ENCODE results near the gene CYP4F22.
"Not testable (repeated sequence)": the region's sequence is repeated elsewhere in the genome, so short reads cannot be mapped to it uniquely, and the experiment has no call there.

The CYP4F22 gene

DNA sequence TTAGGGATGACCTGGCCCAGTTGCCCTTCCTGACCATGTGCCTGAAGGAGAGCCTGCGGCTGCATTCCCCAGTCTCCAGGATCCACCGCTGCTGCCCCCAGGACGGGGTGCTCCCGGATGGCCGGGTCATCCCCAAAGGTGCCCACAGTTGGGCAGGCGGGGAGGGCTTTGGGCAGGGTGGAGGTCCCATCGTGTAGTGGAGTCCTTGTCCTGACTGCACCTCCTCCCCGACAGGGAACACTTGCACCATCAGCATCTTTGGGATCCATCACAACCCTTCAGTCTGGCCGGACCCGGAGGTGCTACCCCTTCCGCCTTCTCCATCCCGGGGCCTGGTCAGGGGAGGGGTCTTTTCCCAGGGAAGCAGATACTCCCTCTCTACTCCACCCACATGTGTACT lies 75.0 kb downstream of the CYP4F22 start:
- DNase-seq: no peak

DNA sequence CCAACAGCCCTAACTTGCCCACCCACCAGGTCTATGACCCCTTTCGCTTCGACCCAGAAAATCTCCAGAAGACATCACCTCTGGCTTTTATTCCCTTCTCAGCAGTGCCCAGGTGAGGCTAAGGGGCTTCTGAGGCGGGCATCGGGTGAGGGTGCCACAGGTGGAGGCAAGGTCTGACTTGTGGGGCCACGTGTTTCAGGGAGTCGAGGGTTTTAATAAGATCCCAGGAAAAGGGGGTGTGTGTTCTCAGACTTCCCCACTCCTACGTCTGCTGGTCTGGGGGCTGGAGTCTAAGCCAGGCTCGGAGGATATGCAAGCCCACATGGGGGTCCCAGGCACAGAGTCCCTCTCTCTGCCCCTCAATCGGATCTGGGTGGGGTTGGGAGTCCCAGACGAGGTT lies 75.8 kb downstream of the CYP4F22 start:
- DNase-seq: no peak

DNA sequence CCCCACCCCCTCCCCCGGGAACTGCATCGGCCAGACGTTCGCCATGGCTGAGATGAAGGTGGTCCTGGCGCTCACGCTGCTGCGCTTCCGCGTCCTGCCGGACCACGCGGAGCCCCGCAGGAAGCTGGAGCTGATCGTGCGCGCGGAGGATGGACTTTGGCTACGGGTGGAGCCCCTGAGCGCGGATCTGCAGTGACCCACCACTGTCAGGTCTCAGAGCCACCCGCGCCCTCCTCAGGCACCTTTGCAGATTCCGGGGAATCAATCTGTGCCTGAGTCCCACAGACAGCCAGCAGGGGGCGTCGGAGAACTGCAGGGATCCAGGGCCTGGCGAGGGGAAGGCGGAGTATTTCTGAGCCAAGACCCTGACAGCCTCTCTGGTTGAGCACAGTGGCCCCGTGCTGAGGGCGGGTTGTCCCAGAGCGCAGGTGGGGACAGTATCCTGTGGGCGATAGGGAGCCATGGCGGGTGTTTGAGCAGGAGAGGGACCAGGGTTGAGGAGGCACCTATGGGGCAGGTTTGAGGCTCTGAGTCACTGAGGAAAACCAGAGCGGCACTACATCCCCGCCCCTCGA lies 76.3 kb downstream of the CYP4F22 start:
- DNase-seq: peak; percentile 49

DNA sequence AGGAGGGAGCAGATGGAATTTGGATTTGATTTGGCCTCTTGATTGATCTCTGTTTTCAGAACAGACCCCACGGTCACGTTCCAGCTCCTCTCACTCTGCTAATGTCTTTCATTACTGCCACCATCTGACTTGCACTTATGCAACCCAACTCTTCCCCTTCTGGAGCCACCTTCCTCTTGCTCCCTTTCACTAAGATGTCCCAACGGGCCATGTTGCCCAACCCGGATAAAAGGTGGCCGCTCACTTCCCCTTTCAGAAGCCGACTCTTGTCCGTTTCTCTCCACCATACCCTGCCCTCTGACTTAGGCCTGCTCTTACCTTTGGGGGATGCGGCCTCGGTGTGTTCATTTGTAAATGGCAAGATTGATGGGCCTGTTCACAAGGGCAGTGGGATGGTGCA lies 79.3 kb downstream of the CYP4F22 start:
- DNase-seq: no peak

DNA sequence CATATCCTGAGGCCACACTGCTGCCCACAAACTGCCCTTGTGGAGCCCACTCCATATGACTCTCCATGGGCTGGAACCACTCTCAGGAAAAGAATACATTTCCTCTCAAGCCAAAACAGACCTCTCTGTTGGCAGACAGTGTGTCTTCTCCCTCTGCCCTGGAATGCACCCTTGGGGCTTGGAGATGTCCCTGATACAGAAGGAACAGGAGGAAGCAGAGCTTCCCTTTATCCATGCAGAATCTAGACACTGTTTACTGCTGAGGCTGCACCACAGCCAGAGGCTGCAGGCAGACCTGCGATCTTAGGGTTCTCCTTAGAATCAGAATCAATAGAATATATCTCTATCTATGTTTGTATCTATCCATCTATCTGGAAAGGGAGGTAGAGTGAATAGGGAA lies 79.9 kb downstream of the CYP4F22 start:
- DNase-seq: no peak

DNA sequence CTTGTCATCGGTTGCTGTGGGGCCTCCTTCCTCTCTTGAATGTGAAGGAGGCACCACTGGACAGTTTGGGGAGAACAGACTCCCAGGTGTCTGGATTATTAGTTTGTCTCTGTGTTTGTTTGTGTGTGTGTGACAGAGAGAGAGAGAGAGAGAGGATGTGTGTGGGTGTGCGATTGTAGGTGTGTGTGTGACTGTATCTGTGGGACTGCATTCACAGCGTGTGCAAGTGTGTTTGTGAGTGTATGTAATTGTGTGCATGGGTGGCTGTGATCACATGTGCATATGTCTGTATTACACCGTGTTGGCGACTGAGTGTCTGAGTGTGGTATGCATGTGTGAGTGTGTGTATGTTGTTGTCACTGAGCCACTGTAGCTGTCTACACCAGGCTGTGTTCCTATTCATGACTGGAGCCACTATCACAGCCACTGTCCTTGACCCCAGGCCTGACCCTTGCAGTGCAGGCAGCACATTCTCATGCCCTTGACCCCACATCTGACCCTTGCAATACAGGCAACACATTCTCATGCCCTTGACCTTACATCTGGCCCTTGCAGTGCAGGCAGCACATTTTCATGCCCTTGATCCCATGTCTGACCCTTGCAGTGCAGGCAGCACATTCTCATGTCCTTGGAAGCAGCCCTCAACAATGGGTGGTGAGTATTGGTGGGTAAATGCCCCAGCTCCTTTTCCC lies 81.6 kb downstream of the CYP4F22 start:
- no peak for DNase-seq

DNA sequence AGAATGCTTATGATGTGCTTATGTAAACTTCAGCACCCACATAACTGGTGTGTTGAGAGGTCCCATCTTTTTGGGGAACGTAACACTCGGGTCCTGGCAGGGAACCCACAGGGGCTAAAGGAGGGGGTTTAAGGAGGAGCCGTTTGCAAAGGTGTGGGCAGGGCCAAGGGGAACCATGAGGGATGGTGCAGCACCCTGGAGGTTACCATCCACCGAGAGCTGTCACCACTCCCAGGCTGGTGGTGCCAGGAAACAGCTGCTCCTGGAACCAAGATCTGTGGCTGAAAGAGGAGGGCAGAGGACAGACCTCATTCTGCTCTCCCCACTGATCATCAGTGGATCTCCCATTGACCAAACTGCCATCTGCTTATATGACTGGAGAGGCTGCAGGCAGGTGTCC lies 83.5 kb downstream of the CYP4F22 start:
- no peak for DNase-seq

DNA sequence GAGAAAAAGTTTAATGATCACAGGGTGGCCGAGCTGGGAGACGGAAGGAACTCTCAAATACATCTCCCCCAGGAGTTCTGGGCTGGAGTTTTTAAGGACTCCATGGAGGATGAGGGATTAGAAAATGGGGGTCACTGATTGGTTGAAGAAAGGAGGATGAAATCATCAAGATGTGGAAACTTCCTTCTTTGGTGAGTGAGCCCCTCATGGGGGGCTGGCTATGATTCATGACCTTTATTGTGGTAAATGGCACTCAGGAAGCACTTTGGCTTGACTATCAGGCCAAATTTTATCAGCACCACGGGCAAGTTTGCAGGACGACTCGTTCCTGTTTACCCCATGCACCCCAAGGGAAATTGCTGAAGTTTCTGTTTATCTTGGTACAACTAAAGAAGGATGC lies 84.2 kb downstream of the CYP4F22 start:
- not testable (repeated sequence) for DNase-seq

DNA sequence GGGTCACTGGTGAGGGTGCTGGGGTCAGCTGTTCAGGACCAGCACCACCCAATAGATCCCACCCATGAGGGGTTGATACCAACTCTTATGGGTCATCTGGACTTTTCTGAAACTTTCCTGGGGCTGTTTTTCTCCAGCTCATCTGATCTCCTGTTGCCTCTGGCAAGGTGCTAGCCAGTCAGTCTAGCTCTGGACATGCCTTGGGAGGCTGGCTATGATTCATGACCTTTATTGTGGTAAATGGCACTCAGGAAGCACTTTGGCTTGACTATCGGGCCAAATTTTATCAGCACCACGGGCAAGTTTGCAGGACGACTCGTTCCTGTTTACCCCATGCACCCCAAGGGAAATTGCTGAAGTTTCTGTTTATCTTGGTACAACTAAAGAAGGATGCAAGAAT lies 85.4 kb downstream of the CYP4F22 start:
- not testable (repeated sequence) for DNase-seq

DNA sequence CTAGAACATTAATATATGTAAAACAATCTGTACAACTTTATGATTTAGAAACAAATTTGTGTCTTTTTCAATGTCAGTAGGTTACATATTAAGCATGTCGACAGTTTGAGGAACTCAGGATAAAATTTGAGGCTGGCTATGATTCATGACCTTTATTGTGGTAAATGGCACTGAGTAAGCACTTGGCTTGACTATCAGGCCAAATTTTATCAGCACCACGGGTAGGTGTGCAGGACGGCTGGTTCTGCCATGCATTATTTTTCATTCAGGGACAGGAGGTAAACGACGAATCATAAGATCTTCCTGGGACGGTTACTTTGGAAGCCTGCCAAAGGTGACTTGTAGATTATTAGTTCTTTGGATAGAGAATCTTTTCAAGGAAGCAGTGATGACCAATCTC lies 86.7 kb downstream of the CYP4F22 start:
- DNase-seq: no peak
